Amniotic stem cell (primary cell): ENCODE measurements around the gene STX8.
"Not testable (repeated sequence)": the region's sequence is repeated elsewhere in the genome, so short reads cannot be mapped to it uniquely, and the experiment has no call there.

Experiments
- DNase-seq: peaks from one replicate; lab custom pipeline; 2025; lab: John Stamatoyannopoulos, UW

STX8 gene

GRCh38 chr17:9261081-9262012, 314.3 kb downstream of the STX8 start:
- no peak for DNase-seq

GRCh38 chr17:9259419-9259818, 316.2 kb downstream of the STX8 start:
- DNase-seq = no peak

- DNase-seq = no peak
These were observed 317.3 kb downstream of the STX8 start for GRCh38 chr17:9258115-9259015.

GRCh38 chr17:9257630-9257965, 318.0 kb downstream of the STX8 start:
- not testable (repeated sequence) for DNase-seq

GRCh38 chr17:9256751-9257629, 318.6 kb downstream of the STX8 start:
- DNase-seq = no peak

- DNase-seq = no peak
These were observed 319.3 kb downstream of the STX8 start for GRCh38 chr17:9256361-9256750.

GRCh38 chr17:9255833-9256232, 319.8 kb downstream of the STX8 start:
- no peak for DNase-seq

- no peak for DNase-seq
These were observed 320.8 kb downstream of the STX8 start for GRCh38 chr17:9254841-9255240.

- no peak for DNase-seq
These were observed 322.3 kb downstream of the STX8 start for GRCh38 chr17:9253308-9253707.

- DNase-seq = no peak
These were observed 324.3 kb downstream of the STX8 start for GRCh38 chr17:9251273-9251672.

GRCh38 chr17:9249245-9249953, 326.2 kb downstream of the STX8 start:
- no peak for DNase-seq

- no peak for DNase-seq
These were observed 328.1 kb downstream of the STX8 start for GRCh38 chr17:9247401-9247938.

GRCh38 chr17:9244066-9245052, 331.3 kb downstream of the STX8 start:
- no peak for DNase-seq

GRCh38 chr17:9242983-9243382, 332.6 kb downstream of the STX8 start:
- DNase-seq = no peak

- DNase-seq = no peak
These were observed 333.1 kb downstream of the STX8 start for GRCh38 chr17:9242497-9242881.

GRCh38 chr17:9241774-9242496, 333.7 kb downstream of the STX8 start:
- no peak for DNase-seq

GRCh38 chr17:9241371-9241712, 334.3 kb downstream of the STX8 start:
- no peak for DNase-seq

- no peak for DNase-seq
These were observed 334.8 kb downstream of the STX8 start for GRCh38 chr17:9240659-9241370.
